IgD-negative memory B cell (primary cell): ENCODE results near the gene ARHGEF4. TPM values are rescaled to one million over a fixed set of nuclear protein-coding genes. Genes with fewer than 3 reads are reported as not detected.

Experiments used
- H3K27ac Mint-ChIP-seq, 3 donors: one replicate each; pipeline ENCODE4 v1.8.0; 2020 to 2022; ENCODE audit warnings: mild to moderate bottlenecking in 3 of 3, mixed read lengths in 3 of 3, moderate library complexity in 1 of 3
- H3K27me3 Mint-ChIP-seq: one replicate; pipeline ENCODE4 v1.8.0; 2021; ENCODE audit warnings: mixed read lengths
- H3K36me3 Mint-ChIP-seq: one replicate; pipeline ENCODE4 v1.8.0; 2020; ENCODE audit warnings: mild to moderate bottlenecking, mixed read lengths
- H3K4me1 Mint-ChIP-seq, 3 donors: one replicate each; pipeline ENCODE4 v1.8.0; 2020 to 2022; ENCODE audit warnings: mixed read lengths in 3 of 3, mild to moderate bottlenecking in 1 of 3
- H3K4me3 Mint-ChIP-seq, 4 donors: one replicate each; pipeline ENCODE4 v1.8.0; 2020 to 2022; ENCODE audit warnings: mild to moderate bottlenecking in 4 of 4, mixed read lengths in 4 of 4, moderate library complexity in 3 of 4
- H3K9me3 Mint-ChIP-seq, 3 donors: one replicate each; pipeline ENCODE4 v1.8.0; 2020 to 2021; ENCODE audit warnings: mixed read lengths in 3 of 3, mild to moderate bottlenecking in 1 of 3
- polyA plus RNA-seq: library from polyadenylated mRNA; unstranded; fragments of 300-500 nt; fragmentation: Illumina TruSeq; gene quantifications from one replicate; pipeline ENCODE4 v1.2.3, GENCODE V29; 2021

The ARHGEF4 gene
- polyA plus RNA-seq, 1 donor from 2014 or later, result 0.24 TPM

DNA sequence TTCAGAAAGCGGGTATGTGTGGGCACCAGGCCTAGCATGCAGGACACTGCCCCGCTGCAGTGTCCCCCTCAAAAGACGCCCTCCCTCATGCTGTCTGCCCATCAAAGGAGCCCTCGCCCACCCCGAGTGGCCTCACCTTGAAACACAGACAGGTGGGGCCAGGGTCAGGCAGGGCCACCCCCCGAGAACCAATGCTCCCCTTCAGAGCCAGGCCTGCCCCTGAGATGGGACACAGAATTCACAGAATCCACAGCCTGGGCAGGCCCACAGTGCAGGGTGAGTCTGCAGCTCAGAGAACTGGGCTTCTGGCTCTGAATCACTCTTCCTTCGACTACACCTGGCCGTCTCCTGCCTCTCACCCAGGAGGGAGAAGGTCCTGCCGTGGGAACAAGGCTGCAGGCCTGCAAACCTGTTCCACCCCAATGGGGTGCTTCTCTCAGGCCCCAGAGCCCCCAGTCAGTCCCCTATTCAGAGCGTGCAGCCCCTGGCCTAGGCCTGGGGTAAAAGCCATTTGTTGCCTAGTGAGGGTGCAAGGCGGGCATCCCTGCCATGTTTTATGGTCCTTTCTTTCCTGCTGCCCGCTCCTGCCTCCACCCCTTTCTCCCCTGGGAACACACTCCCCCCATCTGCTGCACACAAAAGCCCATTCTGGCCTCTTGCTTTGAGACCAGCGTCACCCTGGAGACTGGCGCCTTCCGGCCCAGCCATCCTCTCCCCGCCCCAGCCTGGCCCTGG lies 11.3 kb upstream of the ARHGEF4 start:
- Mint-ChIP-seq H3K4me3 (no peak overlapping the region), H3K27me3 (no peaks in the 10 kb centered on the region), H3K27ac (peak overlapping the region in 1 of 3 donors; percentile 91), H3K4me1 (peaks cover 7 to 10% (median 7%) of the 10 kb centered on the region in 3 donors), H3K36me3 (no peaks in the 10 kb centered on the region), H3K9me3 (no peaks in the 10 kb centered on the region)

- Mint-ChIP-seq H3K27ac (no peak overlapping the region), H3K9me3 (no peaks in the 10 kb centered on the region), H3K4me1 (peaks cover 7 to 10% (median 7%) of the 10 kb centered on the region in 3 donors), H3K4me3 (no peak overlapping the region), H3K36me3 (no peaks in the 10 kb centered on the region), H3K27me3 (no peaks in the 10 kb centered on the region)
Measured at GRCh38 chr2:130825966-130826253, 10.8 kb upstream of the ARHGEF4 start.

DNA sequence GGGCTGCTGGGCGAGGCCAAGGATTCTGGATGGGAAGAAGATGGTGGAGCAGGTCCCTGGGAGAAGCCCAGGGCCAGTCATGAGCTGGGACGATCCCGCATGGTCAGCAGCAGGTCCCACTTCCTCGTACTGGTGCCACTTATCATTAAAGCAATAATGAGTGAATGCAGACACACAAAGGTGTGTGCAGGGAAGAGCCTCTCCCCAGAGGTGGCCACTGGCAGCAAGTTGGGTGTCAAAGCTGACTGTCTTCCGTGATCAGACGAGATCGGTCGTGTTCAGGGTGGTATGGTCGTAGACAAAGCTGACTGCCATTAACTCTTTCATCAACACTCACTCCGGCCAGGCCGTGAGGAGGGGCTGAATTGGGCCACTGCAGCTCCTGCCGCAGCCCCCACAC lies 10.3 kb upstream of the ARHGEF4 start:
- Mint-ChIP-seq H3K27me3 (no peaks in the 10 kb centered on the region), H3K4me1 (peaks cover 7 to 10% (median 7%) of the 10 kb centered on the region in 3 donors), H3K36me3 (no peaks in the 10 kb centered on the region), H3K27ac (no peak overlapping the region), H3K9me3 (no peaks in the 10 kb centered on the region), H3K4me3 (no peak overlapping the region)

- Mint-ChIP-seq H3K27ac (no peak overlapping the region), H3K4me1 (peaks cover 7 to 10% (median 7%) of the 10 kb centered on the region in 3 donors), H3K4me3 (no peak overlapping the region), H3K36me3 (no peaks in the 10 kb centered on the region), H3K27me3 (no peaks in the 10 kb centered on the region), H3K9me3 (no peaks in the 10 kb centered on the region)
Measured at GRCh38 chr2:130826821-130827501, 9.8 kb upstream of the ARHGEF4 start.

DNA sequence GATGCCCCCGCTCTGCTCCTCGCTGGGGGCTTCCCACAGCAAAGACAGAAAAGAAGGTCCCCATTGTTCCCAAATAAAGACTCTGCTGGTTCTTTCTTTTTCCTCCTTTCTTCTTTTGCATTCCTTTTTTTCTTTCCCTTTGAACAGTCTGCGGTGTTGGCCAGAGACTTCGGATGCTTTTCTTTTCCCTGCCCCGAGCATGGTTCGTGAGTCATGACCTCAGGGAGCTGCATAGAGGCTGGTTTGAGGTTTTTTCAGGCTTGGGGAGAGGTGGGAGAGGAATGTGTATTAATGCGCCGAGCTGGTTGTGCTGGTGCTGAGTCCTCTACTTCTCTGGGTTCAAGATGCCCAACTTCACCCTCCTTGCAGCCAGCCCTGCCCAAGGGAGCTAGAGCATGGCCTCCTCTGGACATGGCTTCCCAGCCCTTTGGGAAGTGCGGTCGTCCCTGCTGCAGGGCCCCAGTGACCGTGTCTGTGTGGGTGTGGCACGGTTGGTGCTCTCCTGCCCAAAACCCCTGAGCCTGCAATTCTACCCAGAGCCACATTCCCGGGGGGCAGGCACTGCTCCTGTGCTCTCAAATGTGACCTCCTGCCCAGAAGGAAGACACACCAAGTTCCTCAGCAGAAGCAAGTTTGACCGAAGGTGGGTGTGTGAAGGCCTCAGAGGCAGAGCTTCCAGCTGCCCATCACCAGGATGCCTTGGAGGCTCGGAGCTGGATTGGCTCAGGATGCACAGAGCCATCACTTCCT lies 9.0 kb upstream of the ARHGEF4 start:
- Mint-ChIP-seq H3K27ac (no peak overlapping the region), H3K27me3 (peaks cover 3% of the 10 kb centered on the region)

DNA sequence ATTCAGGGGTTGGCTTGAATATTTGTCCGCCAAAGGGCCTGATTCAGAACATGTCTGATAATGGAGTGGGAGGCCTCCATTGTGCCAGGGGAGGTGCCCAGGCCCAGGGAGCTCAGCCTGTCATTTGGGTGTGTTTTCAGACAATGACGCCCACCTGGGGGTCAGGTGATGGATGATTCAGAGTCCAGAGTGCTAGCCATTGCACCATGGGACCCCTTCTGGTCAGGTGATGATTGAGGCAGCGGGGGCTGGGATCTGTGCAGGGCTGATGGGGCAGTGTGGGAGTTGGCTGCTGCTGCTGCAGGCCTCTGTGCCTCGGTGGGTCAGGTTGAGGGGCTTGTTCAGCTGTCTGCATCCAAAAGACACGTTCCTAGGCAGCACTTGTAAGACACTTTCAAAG lies 8.3 kb upstream of the ARHGEF4 start:
- Mint-ChIP-seq H3K27me3 (peaks cover 3% of the 10 kb centered on the region), H3K4me1 (peaks cover 7 to 10% (median 7%) of the 10 kb centered on the region in 3 donors), H3K4me3 (no peak overlapping the region), H3K27ac (no peak overlapping the region), H3K9me3 (no peaks in the 10 kb centered on the region), H3K36me3 (no peaks in the 10 kb centered on the region)

More for the DNA sequence above, 9.0 kb upstream of the ARHGEF4 start:
- H3K36me3 Mint-ChIP-seq, result no peaks in the 10 kb centered on the region
- H3K4me3 Mint-ChIP-seq, result no peak overlapping the region
- peaks cover 7 to 10% (median 7%) of the 10 kb centered on the region in 3 donors for H3K4me1 Mint-ChIP-seq
- H3K9me3 Mint-ChIP-seq, result no peaks in the 10 kb centered on the region

- Mint-ChIP-seq H3K9me3 (no peaks in the 10 kb centered on the region), H3K4me3 (no peak overlapping the region), H3K27ac (no peak overlapping the region)
Measured at GRCh38 chr2:130829015-130829414, 7.7 kb upstream of the ARHGEF4 start.

DNA sequence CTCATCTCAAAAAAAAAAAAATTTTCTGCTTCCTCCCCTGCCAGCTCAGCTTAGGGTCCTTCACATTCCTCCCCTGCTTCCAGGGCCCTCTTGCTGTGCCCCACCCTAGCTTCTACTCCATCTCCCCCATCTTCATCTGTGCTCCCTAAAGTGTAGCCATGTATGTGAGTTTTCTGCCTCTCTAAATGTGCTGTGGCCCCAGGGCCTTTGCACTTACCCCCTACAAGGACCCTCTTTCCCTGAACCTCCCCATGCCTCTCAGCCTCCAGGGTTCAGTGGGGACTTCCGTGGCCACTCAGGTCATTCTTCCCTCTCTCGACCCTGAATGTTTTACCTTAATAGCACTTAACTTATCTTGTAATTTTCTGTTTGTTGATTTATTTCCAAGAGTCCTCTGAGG lies 6.2 kb upstream of the ARHGEF4 start:
- Mint-ChIP-seq H3K4me1 (peaks cover 2 to 4% (median 3%) of the 10 kb centered on the region in 3 donors), H3K27ac (peak overlapping the region in 1 of 3 donors; percentile 62), H3K4me3 (no peak overlapping the region), H3K9me3 (no peaks in the 10 kb centered on the region), H3K36me3 (no peaks in the 10 kb centered on the region), H3K27me3 (peaks cover 6% of the 10 kb centered on the region)

More at GRCh38 chr2:130829015-130829414, 7.7 kb upstream of the ARHGEF4 start:
- Mint-ChIP-seq H3K4me1 (peaks cover 6 to 8% (median 6%) of the 10 kb centered on the region in 3 donors), H3K36me3 (no peaks in the 10 kb centered on the region), H3K27me3 (peaks cover 3% of the 10 kb centered on the region)

GRCh38 chr2:130831356-130831755 lies 5.4 kb upstream of the ARHGEF4 start:
- H3K36me3 Mint-ChIP-seq, result no peaks in the 10 kb centered on the region
- H3K27ac Mint-ChIP-seq, result no peak overlapping the region
- H3K9me3 Mint-ChIP-seq, result no peaks in the 10 kb centered on the region
- H3K27me3 Mint-ChIP-seq, result peaks cover 8% of the 10 kb centered on the region
- H3K4me1 Mint-ChIP-seq, result peaks cover 2 to 4% (median 3%) of the 10 kb centered on the region in 3 donors
- no peak overlapping the region for H3K4me3 Mint-ChIP-seq

DNA sequence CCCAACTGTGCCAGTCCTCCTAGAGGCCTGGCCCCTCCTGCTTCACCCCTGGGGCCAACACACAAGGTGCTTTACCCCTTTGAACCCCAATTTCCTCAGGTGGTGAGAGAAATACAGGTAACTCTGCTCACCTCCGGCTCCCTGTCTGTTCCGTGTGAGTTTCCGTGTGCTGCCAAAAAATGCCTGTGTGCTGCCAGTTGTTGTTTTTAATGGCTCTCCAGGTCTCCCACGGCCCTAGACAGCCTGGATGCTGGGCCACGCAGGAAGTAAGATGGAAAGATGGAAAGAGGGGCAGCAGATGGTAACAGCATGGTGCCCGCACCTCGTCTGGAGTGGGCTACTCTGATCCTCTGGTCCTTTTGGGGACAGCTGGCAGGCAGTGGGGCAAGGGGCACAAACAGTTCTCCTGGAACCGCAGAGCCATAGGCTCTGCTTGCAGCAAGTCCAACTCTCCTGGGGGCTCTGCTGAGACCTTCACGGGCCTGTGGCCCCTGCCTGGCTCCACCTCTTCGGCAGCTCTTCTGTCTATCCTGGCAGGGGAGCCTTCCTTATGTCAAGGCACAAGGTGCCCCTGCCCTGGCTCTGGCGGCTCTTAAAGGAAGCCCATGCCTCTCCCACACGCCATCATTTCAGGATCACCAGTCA lies 4.3 kb upstream of the ARHGEF4 start:
- Mint-ChIP-seq H3K4me3 (peak overlapping the region in 1 of 4 donors; percentile 56), H3K4me1 (peaks cover 2 to 4% (median 3%) of the 10 kb centered on the region in 3 donors), H3K36me3 (no peaks in the 10 kb centered on the region), H3K27me3 (peaks cover 11% of the 10 kb centered on the region), H3K27ac (no peak overlapping the region), H3K9me3 (no peaks in the 10 kb centered on the region)

GRCh38 chr2:130834091-130834930 lies 2.4 kb upstream of the ARHGEF4 start:
- peaks cover 2 to 4% (median 3%) of the 10 kb centered on the region in 3 donors for H3K4me1 Mint-ChIP-seq
- no peaks in the 10 kb centered on the region for H3K9me3 Mint-ChIP-seq
- H3K36me3 Mint-ChIP-seq, result peaks cover 2% of the 10 kb centered on the region
- no peak overlapping the region for H3K27ac Mint-ChIP-seq
- H3K27me3 Mint-ChIP-seq, result peaks cover 26% of the 10 kb centered on the region
- H3K4me3 Mint-ChIP-seq, result no peak overlapping the region

DNA sequence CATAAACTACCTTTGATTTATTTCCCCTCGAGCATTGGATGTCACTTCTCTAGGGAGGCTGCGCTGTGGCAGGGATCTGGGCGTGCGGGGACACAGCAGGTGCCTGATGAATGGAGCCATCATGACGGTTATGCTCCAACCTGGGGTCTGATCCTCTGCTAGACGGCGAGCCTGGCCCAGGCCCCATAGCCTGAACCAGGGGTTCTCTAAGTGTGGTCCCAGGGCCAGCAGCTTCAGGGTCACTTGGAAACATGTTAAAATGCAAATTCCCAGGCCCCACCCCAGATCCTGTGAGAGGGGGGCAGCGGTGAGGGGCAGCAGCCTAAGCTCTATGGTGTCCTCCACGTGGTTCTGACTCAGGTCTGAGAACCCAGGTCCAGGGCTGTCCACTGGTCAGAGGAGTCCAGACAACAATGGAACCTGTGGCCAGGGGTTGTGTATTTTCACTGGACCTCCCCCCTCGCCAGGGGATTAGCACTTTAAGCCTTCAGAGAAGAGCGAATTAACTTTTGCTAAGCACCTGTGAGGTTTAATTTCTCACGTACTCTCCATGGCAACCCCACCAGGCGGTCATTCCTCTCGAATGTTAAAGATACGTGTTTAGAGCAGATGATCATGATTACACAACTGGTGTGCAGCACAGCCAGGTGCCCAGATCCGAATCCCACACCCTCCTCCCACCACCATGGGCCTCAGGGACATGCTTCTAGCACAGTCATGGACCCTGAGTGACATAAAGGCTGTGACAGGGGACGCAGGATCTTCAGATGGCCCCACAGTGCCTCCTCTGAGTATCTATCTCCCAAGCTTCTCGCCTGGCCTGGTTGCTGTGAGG lies 1.6 kb upstream of the ARHGEF4 start:
- peaks cover 2 to 4% (median 3%) of the 10 kb centered on the region in 3 donors for H3K4me1 Mint-ChIP-seq
- H3K27ac Mint-ChIP-seq, result no peak overlapping the region
- H3K27me3 Mint-ChIP-seq, result peaks cover 26% of the 10 kb centered on the region
- H3K36me3 Mint-ChIP-seq, result peaks cover 2% of the 10 kb centered on the region
- no peak overlapping the region for H3K4me3 Mint-ChIP-seq
- H3K9me3 Mint-ChIP-seq, result no peaks in the 10 kb centered on the region

- H3K27me3 Mint-ChIP-seq, result peaks cover 26% of the 10 kb centered on the region
- H3K4me1 Mint-ChIP-seq, result peaks cover 2 to 4% (median 3%) of the 10 kb centered on the region in 3 donors
- no peaks in the 10 kb centered on the region for H3K9me3 Mint-ChIP-seq
- H3K27ac Mint-ChIP-seq, result no peak overlapping the region
- H3K4me3 Mint-ChIP-seq, result no peak overlapping the region
- peaks cover 2% of the 10 kb centered on the region for H3K36me3 Mint-ChIP-seq
Measured at GRCh38 chr2:130835766-130836015, 1.0 kb upstream of the ARHGEF4 start.
